ENCODE results near the gene RABGGTA. TPM values are rescaled to one million over a fixed set of nuclear protein-coding genes. Genes with fewer than 3 reads are reported as not detected.

RABGGTA gene
- total RNA-seq, 3 donors from 2014 or later (not counting 1 experiment from before 2014, with no cell fraction given), result 72.9 to 95.1 (median 88.5) TPM

DNA sequence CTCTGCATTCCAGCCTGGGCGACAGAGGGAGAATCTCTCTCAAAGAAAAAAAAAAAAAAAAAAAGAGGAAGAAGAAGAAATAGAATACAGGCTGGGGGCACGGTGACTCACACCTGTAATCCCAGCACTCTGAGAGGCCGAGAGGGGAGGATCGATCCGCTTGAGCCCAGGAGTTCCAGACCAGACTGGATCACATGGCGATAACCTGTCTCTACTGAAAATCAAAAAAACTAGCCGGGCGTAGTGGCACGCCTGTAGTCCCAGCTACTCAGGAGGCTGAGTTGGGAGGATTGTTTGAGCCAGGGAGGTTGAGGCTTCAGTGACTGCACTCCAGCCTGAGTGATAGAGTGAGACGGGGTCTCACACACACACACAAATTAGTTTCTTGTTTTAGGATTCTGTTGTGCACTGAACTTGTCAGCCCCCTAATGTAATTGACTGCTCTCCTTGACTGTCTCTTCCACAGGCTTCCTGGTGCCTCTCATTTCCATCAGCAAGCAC, 28.0 kb downstream of the RABGGTA start:
- intact Hi-C loops (cut with micrococcal nuclease), result loop anchor here (1.0 to 10.0 kb wide), 5 partner anchors 56 to 449 kb away; partner anchors contain the start of genes DHRS1, LTB4R, LTB4R2 and NOP9
- no peaks in the 10 kb centered on the region for H3K27me3 Mint-ChIP-seq (ENCODE audit: low read depth in 2 of 2)
- peak overlapping the region; percentile 74 for H3K4me3 ChIP-seq (ENCODE audit: low read length)
- H3K36me3 ChIP-seq (ENCODE audit: control insufficient read depth, insufficient read depth, low read length), result peaks cover 27% of the 10 kb centered on the region
- WGBS (ENCODE audit: insufficient coverage), result 45% methylated on average over 9 of the region's 10 CpGs
- H3K27me3 ChIP-seq (ENCODE audit: control insufficient read depth, insufficient read depth, low read length), result no peaks in the 10 kb centered on the region
- no peaks in the 10 kb centered on the region for H3K9me3 ChIP-seq (ENCODE audit: control insufficient read depth, insufficient read depth, low read length)
- TF ChIP-seq, protein P1, sequence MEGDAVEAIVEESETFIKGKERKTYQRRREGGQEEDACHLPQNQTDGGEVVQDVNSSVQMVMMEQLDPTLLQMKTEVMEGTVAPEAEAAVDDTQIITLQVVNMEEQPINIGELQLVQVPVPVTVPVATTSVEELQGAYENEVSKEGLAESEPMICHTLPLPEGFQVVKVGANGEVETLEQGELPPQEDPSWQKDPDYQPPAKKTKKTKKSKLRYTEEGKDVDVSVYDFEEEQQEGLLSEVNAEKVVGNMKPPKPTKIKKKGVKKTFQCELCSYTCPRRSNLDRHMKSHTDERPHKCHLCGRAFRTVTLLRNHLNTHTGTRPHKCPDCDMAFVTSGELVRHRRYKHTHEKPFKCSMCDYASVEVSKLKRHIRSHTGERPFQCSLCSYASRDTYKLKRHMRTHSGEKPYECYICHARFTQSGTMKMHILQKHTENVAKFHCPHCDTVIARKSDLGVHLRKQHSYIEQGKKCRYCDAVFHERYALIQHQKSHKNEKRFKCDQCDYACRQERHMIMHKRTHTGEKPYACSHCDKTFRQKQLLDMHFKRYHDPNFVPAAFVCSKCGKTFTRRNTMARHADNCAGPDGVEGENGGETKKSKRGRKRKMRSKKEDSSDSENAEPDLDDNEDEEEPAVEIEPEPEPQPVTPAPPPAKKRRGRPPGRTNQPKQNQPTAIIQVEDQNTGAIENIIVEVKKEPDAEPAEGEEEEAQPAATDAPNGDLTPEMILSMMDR (IDR thresholded peaks at IDR 0.05), result no peak
- ATAC-seq (no peak), DNase-seq (no peak)
- H3K27ac ChIP-seq (ENCODE audit: low read length), result peak overlapping the region; percentile 97
- H3K4me3 Mint-ChIP-seq, result peak overlapping the region; percentile 98
- H3K9me3 Mint-ChIP-seq, result no peaks in the 10 kb centered on the region
- peaks cover 61 to 65% of the 10 kb centered on the region in 2 donors for H3K4me1 Mint-ChIP-seq
- H3K4me1 ChIP-seq (ENCODE audit: control insufficient read depth, insufficient read depth, low read length), result peaks cover 46% of the 10 kb centered on the region
- H3K27ac Mint-ChIP-seq, result peak overlapping the region; percentile 100
- H3K36me3 Mint-ChIP-seq, result no peaks in the 10 kb centered on the region

DNA sequence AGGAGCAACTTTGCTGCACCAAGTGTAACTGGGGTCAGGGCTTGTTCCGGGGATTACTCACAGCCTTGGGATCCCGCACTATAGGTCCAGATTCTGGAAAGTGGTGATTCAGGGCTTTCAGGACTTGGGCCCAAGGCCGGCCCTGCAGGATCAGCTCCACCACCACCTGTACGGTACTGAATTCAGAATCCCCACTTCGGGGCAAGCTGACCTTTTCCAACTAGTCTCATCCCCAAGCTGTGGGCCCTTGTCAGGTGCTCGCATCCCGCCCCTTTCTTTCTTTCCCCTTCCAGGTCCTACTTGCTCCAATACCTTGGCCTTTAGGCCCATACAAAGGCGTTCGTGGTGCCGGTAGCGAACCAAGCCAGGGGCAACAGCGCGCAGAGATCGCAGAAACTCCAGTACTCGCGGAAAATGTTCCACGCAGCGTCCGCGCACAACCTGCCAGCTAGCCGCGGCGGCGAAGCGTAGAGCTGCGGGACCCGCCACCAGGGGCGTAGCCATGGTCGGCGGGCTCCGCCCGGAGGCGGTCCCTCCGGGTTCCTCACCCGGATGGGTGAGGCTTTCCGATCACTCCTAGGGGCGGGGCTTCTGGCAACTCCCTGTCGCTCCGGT, 29.5 kb downstream of the RABGGTA start:
- ATAC-seq (peak; percentile 79 to 92 (median 79)), DNase-seq (peak; percentile 92 to 97)
- H3K4me1 ChIP-seq (ENCODE audit: control insufficient read depth, insufficient read depth, low read length), result peaks cover 41% of the 10 kb centered on the region
- H3K27me3 ChIP-seq (ENCODE audit: control insufficient read depth, insufficient read depth, low read length), result no peaks in the 10 kb centered on the region
- H3K4me3 Mint-ChIP-seq, result peak overlapping the region; percentile 98
- no peaks in the 10 kb centered on the region for H3K27me3 Mint-ChIP-seq (ENCODE audit: low read depth in 2 of 2)
- H3K4me1 Mint-ChIP-seq, result peaks cover 61 to 71% of the 10 kb centered on the region in 2 donors
- WGBS (ENCODE audit: insufficient coverage), result 3% methylated on average over 39 of the region's 39 CpGs
- peaks cover 13% of the 10 kb centered on the region for H3K36me3 Mint-ChIP-seq
- H3K27ac ChIP-seq (ENCODE audit: low read length), result peak overlapping the region; percentile 97
- TF ChIP-seq, protein P1 (IDR thresholded peaks at IDR 0.05), result peak; percentile 39
- peaks cover 41% of the 10 kb centered on the region for H3K36me3 ChIP-seq (ENCODE audit: control insufficient read depth, insufficient read depth, low read length)
- no peaks in the 10 kb centered on the region for H3K9me3 Mint-ChIP-seq
- peak overlapping the region; percentile 74 for H3K4me3 ChIP-seq (ENCODE audit: low read length)
- peak overlapping the region; percentile 100 for H3K27ac Mint-ChIP-seq
- intact Hi-C loops (cut with micrococcal nuclease), result loop anchor here (1.0 to 10.0 kb wide), 7 partner anchors 10 to 451 kb away; partner anchors contain the start of genes DCAF11, GMPR2, LTB4R and LTB4R2
- H3K9me3 ChIP-seq (ENCODE audit: control insufficient read depth, insufficient read depth, low read length), result no peaks in the 10 kb centered on the region

DNA sequence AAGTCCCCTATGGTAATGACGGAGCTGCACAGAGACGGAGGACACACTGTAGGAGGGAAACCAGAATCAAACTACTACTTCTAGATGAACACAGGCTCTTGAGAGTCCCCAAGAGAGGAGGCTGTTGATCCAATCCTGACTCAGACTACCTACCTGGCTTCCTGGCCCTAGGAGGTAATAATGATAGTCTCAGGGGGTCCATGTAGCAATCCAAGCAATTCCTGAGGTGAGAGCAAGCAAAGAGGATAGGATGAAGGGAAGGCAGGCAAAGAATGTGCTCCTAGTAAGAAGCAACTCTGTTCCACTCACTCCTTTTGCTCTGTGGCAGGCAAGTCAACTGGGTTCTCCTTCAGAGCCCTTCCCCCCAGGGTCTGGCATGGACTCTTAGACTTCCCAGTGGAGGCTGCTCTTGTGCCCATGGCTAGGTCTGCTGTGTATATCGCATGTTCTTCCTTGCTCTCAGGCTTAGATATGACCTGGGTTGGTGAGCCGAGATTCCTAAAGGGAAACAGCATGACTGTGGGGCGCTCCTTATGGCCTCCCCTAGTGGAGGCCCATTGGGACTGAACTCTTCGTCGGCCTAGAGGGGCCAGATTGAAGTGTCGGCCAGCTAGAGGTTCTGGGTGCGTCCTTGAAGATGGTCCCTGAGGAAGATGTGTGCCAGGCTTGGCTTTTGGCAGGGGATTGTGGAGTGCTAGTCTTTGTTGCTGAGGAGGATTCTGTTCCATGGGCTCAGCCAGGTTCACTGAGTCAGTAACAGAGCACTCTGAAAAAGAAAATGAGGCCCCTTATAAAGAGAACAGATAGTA, 31.1 kb downstream of the RABGGTA start:
- H3K27me3 Mint-ChIP-seq (ENCODE audit: low read depth in 2 of 2), result no peaks in the 10 kb centered on the region
- no peak for ATAC-seq
- intact Hi-C loops (cut with micrococcal nuclease), result loop anchor here (5.0 to 10.0 kb wide), 2 partner anchors 72 to 194 kb away; partner anchors contain the start of genes LTB4R and LTB4R2

More for the DNA sequence above, 31.1 kb downstream of the RABGGTA start:
- Histone ChIP-seq H3K27me3 (ENCODE audit: control insufficient read depth, insufficient read depth, low read length) (no peaks in the 10 kb centered on the region), H3K4me3 (ENCODE audit: low read length) (no peak overlapping the region), H3K27ac (ENCODE audit: low read length) (no peak overlapping the region), H3K9me3 (ENCODE audit: control insufficient read depth, insufficient read depth, low read length) (no peaks in the 10 kb centered on the region), H3K36me3 (ENCODE audit: control insufficient read depth, insufficient read depth, low read length) (peaks cover 55% of the 10 kb centered on the region), H3K4me1 (ENCODE audit: control insufficient read depth, insufficient read depth, low read length) (peaks cover 33% of the 10 kb centered on the region)
- Mint-ChIP-seq H3K36me3 (peaks cover 22% of the 10 kb centered on the region), H3K4me1 (peaks cover 70 to 81% of the 10 kb centered on the region in 2 donors), H3K27ac (peak overlapping the region; percentile 68 to 100), H3K9me3 (no peaks in the 10 kb centered on the region), H3K4me3 (peak overlapping the region; percentile 98)
- WGBS (ENCODE audit: insufficient coverage), result 93% methylated on average over 9 of the region's 9 CpGs
- TF ChIP-seq, protein P1 (IDR thresholded peaks at IDR 0.05), result no peak
- DNase-seq, result peak in 1 of 2 donors; percentile 11
